HL-60 (cell line): ENCODE data around the gene EPPIN.

Source experiments
- DNase-seq, 2 experiments: peaks; one replicate each; pipeline ENCODE4 v3.0.0-alpha.2; 2010 to 2020; ENCODE audit warnings: low read depth in 1 of 2, low spot score in 1 of 2
- H3K27ac ChIP-seq: fragments of 250-450 bp; sonication (Bioruptor Pico); replicated peaks from 2 replicates; pipeline ENCODE4 v1.5.1; 2020; ENCODE audit warnings: mild to moderate bottlenecking, moderate library complexity
- H3K27me3 ChIP-seq: fragments of 250-450 bp; sonication (Bioruptor Pico); 2 replicates; pipeline ENCODE4 v1.5.1; 2021; ENCODE audit warnings: mild to moderate bottlenecking, moderate library complexity; ENCODE audit not compliant: insufficient read depth, poor library complexity, severe bottlenecking
- H3K4me3 ChIP-seq: replicated peaks from 2 replicates; pipeline ENCODE4 v1.5.1; 2011; ENCODE audit warnings: mild to moderate bottlenecking, control low read depth, low read length; ENCODE audit not compliant: insufficient read depth
- CTCF ChIP-seq: IDR thresholded peaks from one replicate; pipeline ENCODE4 v1.5.1; 2011; ENCODE audit warnings: low read length, control low read depth, inconsistent platforms; ENCODE audit not compliant: insufficient read depth
- GABPA ChIP-seq: IDR thresholded peaks from 2 replicates; pipeline ENCODE4 v1.6.1; 2012; ENCODE audit warnings: low read depth
- POLR2AphosphoS5 ChIP-seq: IDR thresholded peaks from 2 replicates; pipeline ENCODE4 v1.6.1; 2012; ENCODE audit warnings: low read depth
- REST ChIP-seq: IDR thresholded peaks from 2 replicates; pipeline ENCODE4 v1.6.1; 2012; ENCODE audit warnings: low read depth; ENCODE audit not compliant: insufficient replicate concordance
- SPI1 ChIP-seq: IDR thresholded peaks from 2 replicates; pipeline ENCODE4 v1.6.1; 2012; ENCODE audit warnings: low read depth, mild to moderate bottlenecking, borderline replicate concordance

EPPIN gene

GRCh38 chr20:45500022-45500421 is 47.2 kb downstream of the EPPIN start:
- DNase-seq: no peak
- TF ChIP-seq CTCF (no peak), SPI1 (no peak), POLR2AphosphoS5 (no peak), GABPA (no peak), REST (no peak)
- Histone ChIP-seq H3K4me3 (no peak overlapping the region), H3K27me3 (peaks cover 5% of the 10 kb centered on the region), H3K27ac (no peak overlapping the region)

DNA sequence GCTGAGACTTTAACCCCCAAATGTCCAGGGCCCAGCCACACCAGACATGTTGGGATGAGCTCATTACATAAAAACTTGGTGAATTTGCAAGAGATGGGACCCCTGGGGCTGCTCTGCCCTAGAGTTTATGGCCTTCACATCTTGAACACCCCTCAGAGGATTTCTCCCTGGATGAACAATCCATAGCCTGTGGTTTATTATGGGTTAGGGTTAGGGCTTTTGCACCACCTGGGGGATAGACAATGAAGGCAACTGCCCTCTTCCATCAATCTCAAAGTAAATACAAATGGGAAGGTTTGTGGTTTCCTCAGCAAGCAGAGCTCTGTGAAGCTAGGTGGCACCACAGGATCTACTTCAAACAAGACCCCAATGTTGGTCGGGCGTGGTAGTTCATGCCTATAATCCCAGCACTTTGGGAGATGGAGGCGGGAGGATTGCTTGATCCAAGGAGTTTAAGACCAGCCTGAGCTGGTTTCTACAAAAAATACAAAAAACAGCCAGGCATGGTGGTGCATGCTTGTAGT is 49.2 kb downstream of the EPPIN start:
- no peak overlapping the region for H3K27ac ChIP-seq
- peaks cover 5% of the 10 kb centered on the region for H3K27me3 ChIP-seq
- H3K4me3 ChIP-seq: no peak overlapping the region
- no peak for DNase-seq
- TF ChIP-seq POLR2AphosphoS5: no peak
- no peak for TF ChIP-seq SPI1
- no peak for TF ChIP-seq GABPA
- no peak for TF ChIP-seq CTCF
- TF ChIP-seq REST: no peak

- H3K27me3 ChIP-seq: peaks cover 5% of the 10 kb centered on the region
- peak overlapping the region; percentile 18; the same call in 1 of the 2 replicates for H3K27ac ChIP-seq
- TF ChIP-seq CTCF (no peak), POLR2AphosphoS5 (no peak), SPI1 (no peak), REST (no peak), GABPA (no peak)
- DNase-seq: no peak
- H3K4me3 ChIP-seq: no peak overlapping the region
Observed at GRCh38 chr20:45496166-45496565, 51.0 kb downstream of the EPPIN start.
